Measurements from ENCODE around the gene TBC1D1.

The TBC1D1 gene

GRCh38 chr4:38088321-38088720 lies 197.4 kb downstream of the TBC1D1 start:
- Histone ChIP-seq H4K20me1 (no peaks in the 10 kb centered on the region; a peak in 1 of 22 replicates), H3K4me3 (no peak overlapping the region), H3K27me3 (no peaks in the 10 kb centered on the region), H3K9me3 (replicated peaks in 1 of 11) (no peaks in the 10 kb centered on the region), H3K4me2 (no peak overlapping the region), H3K4me1 (peaks cover 37 to 62% (median 44%) of the 10 kb centered on the region in 10 experiments), H3K9ac (no peak overlapping the region), H3K36me3 (peaks cover 32 to 70% (median 54%) of the 10 kb centered on the region in 11 experiments), H3K27ac (no peak overlapping the region)
- no peak for TF ChIP-seq Cebpa-rat (IDR thresholded peaks at IDR 0.05)

- no peak for TF ChIP-seq Cebpa-rat (IDR thresholded peaks at IDR 0.05)
- H3K4me3 ChIP-seq, result no peak overlapping the region
- H3K9me3 ChIP-seq (replicated peaks in 1 of 11), result no peaks in the 10 kb centered on the region
- H3K27me3 ChIP-seq, result no peaks in the 10 kb centered on the region
- no peak overlapping the region for H3K27ac ChIP-seq
- peaks cover 32 to 86% (median 67%) of the 10 kb centered on the region in 11 experiments for H3K36me3 ChIP-seq
- no peaks in the 10 kb centered on the region; a peak in 1 of 22 replicates for H4K20me1 ChIP-seq
- no peak overlapping the region for H3K4me2 ChIP-seq
- peaks cover 20 to 48% (median 27%) of the 10 kb centered on the region in 10 experiments for H3K4me1 ChIP-seq
- no peak overlapping the region for H3K9ac ChIP-seq
Observed at GRCh38 chr4:38089961-38090360, 199.1 kb downstream of the TBC1D1 start.

- H3K27ac ChIP-seq, result no peak overlapping the region
- H3K36me3 ChIP-seq, result peaks cover 35 to 93% (median 74%) of the 10 kb centered on the region in 11 experiments
- H3K4me2 ChIP-seq, result peak overlapping the region in 3 of 11 experiments; percentile 14 to 50 (median 28); a peak in 2 of 22 replicates
- no peaks in the 10 kb centered on the region; a peak in 1 of 22 replicates for H4K20me1 ChIP-seq
- H3K4me1 ChIP-seq, result peaks cover 13 to 41% (median 20%) of the 10 kb centered on the region in 10 experiments
- TF ChIP-seq Cebpa-rat (IDR thresholded peaks at IDR 0.05), result no peak
- no peak overlapping the region for H3K9ac ChIP-seq
- H3K4me3 ChIP-seq, result no peak overlapping the region
- no peaks in the 10 kb centered on the region for H3K9me3 ChIP-seq (replicated peaks in 1 of 11)
- no peaks in the 10 kb centered on the region for H3K27me3 ChIP-seq
Observed at GRCh38 chr4:38090455-38091246, 199.8 kb downstream of the TBC1D1 start.

- Histone ChIP-seq H3K36me3 (peaks cover 45 to 100% (median 83%) of the 10 kb centered on the region in 11 experiments), H3K27me3 (no peaks in the 10 kb centered on the region), H3K4me1 (peaks cover 3 to 31% (median 11%) of the 10 kb centered on the region in 10 experiments; a peak in 19 of 20 replicates), H3K9me3 (replicated peaks in 1 of 11) (no peaks in the 10 kb centered on the region), H3K4me3 (no peak overlapping the region), H3K9ac (no peak overlapping the region), H3K4me2 (peak overlapping the region in 4 of 11 experiments; percentile 14 to 50 (median 32); a peak in 5 of 22 replicates), H4K20me1 (no peaks in the 10 kb centered on the region), H3K27ac (no peak overlapping the region)
- TF ChIP-seq Cebpa-rat (IDR thresholded peaks at IDR 0.05), result no peak
Observed at GRCh38 chr4:38091636-38092035, 200.8 kb downstream of the TBC1D1 start.

GRCh38 chr4:38092701-38093100 lies 201.8 kb downstream of the TBC1D1 start:
- H3K9me3 ChIP-seq (replicated peaks in 1 of 11), result no peaks in the 10 kb centered on the region
- H3K4me2 ChIP-seq, result no peak overlapping the region
- no peaks in the 10 kb centered on the region for H4K20me1 ChIP-seq
- H3K36me3 ChIP-seq, result peaks cover 53 to 100% (median 91%) of the 10 kb centered on the region in 11 experiments
- H3K4me1 ChIP-seq, result peaks cover 0 to 26% (median 9%) of the 10 kb centered on the region in 10 experiments; a peak in 14 of 20 replicates
- no peak for TF ChIP-seq Cebpa-rat (IDR thresholded peaks at IDR 0.05)
- no peak overlapping the region for H3K4me3 ChIP-seq
- no peak overlapping the region for H3K9ac ChIP-seq
- H3K27me3 ChIP-seq, result no peaks in the 10 kb centered on the region
- no peak overlapping the region for H3K27ac ChIP-seq

GRCh38 chr4:38094419-38094818 lies 203.5 kb downstream of the TBC1D1 start:
- Histone ChIP-seq H4K20me1 (no peaks in the 10 kb centered on the region), H3K27me3 (no peaks in the 10 kb centered on the region), H3K4me3 (no peak overlapping the region), H3K9ac (no peak overlapping the region), H3K4me2 (no peak overlapping the region), H3K9me3 (replicated peaks in 1 of 11) (no peaks in the 10 kb centered on the region), H3K27ac (no peak overlapping the region), H3K4me1 (peaks cover 0 to 26% (median 9%) of the 10 kb centered on the region in 10 experiments; a peak in 14 of 20 replicates), H3K36me3 (peaks cover 60 to 100% (median 96%) of the 10 kb centered on the region in 11 experiments)
- TF ChIP-seq Cebpa-rat (IDR thresholded peaks at IDR 0.05), result no peak

- H3K27me3 ChIP-seq, result no peaks in the 10 kb centered on the region
- peaks cover 59 to 100% (median 96%) of the 10 kb centered on the region in 11 experiments for H3K36me3 ChIP-seq
- no peak overlapping the region for H3K9ac ChIP-seq
- peaks cover 0 to 25% (median 9%) of the 10 kb centered on the region in 10 experiments; a peak in 14 of 20 replicates for H3K4me1 ChIP-seq
- TF ChIP-seq Cebpa-rat (IDR thresholded peaks at IDR 0.05), result no peak
- no peak overlapping the region for H3K27ac ChIP-seq
- no peak overlapping the region for H3K4me2 ChIP-seq
- H3K9me3 ChIP-seq (replicated peaks in 1 of 11), result no peaks in the 10 kb centered on the region
- no peak overlapping the region for H3K4me3 ChIP-seq
- no peaks in the 10 kb centered on the region for H4K20me1 ChIP-seq
Observed at GRCh38 chr4:38095691-38096090, 204.8 kb downstream of the TBC1D1 start.

- no peak for TF ChIP-seq Cebpa-rat (IDR thresholded peaks at IDR 0.05)
- H3K9me3 ChIP-seq (replicated peaks in 1 of 11), result no peaks in the 10 kb centered on the region
- no peak overlapping the region for H3K27ac ChIP-seq
- H3K4me2 ChIP-seq, result no peak overlapping the region
- no peaks in the 10 kb centered on the region for H4K20me1 ChIP-seq
- H3K4me3 ChIP-seq, result no peak overlapping the region
- no peaks in the 10 kb centered on the region for H3K27me3 ChIP-seq
- peaks cover 65 to 97% (median 92%) of the 10 kb centered on the region in 11 experiments for H3K36me3 ChIP-seq
- H3K9ac ChIP-seq, result no peak overlapping the region
- peaks cover 0 to 9% (median 0%) of the 10 kb centered on the region in 10 experiments; a peak in 5 of 20 replicates for H3K4me1 ChIP-seq
Observed at GRCh38 chr4:38097818-38098217, 206.9 kb downstream of the TBC1D1 start.

GRCh38 chr4:38099020-38099600 lies 208.2 kb downstream of the TBC1D1 start:
- Histone ChIP-seq H4K20me1 (no peaks in the 10 kb centered on the region), H3K4me3 (no peak overlapping the region), H3K27me3 (no peaks in the 10 kb centered on the region), H3K27ac (no peak overlapping the region), H3K36me3 (peaks cover 75 to 97% (median 93%) of the 10 kb centered on the region in 11 experiments), H3K4me1 (no peaks in the 10 kb centered on the region), H3K4me2 (no peak overlapping the region), H3K9me3 (replicated peaks in 1 of 11) (no peaks in the 10 kb centered on the region), H3K9ac (no peak overlapping the region)
- no peak for TF ChIP-seq Cebpa-rat (IDR thresholded peaks at IDR 0.05)
